Activated CD4-positive, alpha-beta T cell treated with anti-CD3 and anti-CD28 coated beads, Interleukin-2, amount 10 ng/mL, durations not matched to agents 7 days and 5 days (primary cell): ENCODE measurements around the gene LRRC8D. TPM values are rescaled to one million over a fixed set of nuclear protein-coding genes. Genes with fewer than 3 reads are reported as not detected.
A peak's percentile ranks its signal among the peaks of the same experiment; 100 is the strongest.
"Not testable (repeated sequence)": the region's sequence is repeated elsewhere in the genome, so short reads cannot be mapped to it uniquely, and the experiment has no call there.

Experiments
- CTCF ChIA-PET: fragments of 350-600 bp; sonication (Branson Sonifier 250); formaldehyde crosslinking; loops from one replicate; lab custom pipeline; 2021; ENCODE audit warnings: antibody characterized with exemption; lab: Charles Lee
- POLR2A ChIA-PET: fragments of 350-600 bp; sonication (Branson Sonifier 250); formaldehyde crosslinking; loops from one replicate; lab custom pipeline; 2021; ENCODE audit warnings: antibody characterized with exemption; lab: Charles Lee
- DNase-seq: peaks from one replicate; pipeline ENCODE4 v3.0.0-alpha.2; 2020
- H3K27ac Mint-ChIP-seq: one replicate; pipeline ENCODE4 v1.8.0; 2021; ENCODE audit warnings: mild to moderate bottlenecking, moderate library complexity, mixed read lengths
- H3K27me3 Mint-ChIP-seq: one replicate; pipeline ENCODE4 v1.8.0; 2021; ENCODE audit warnings: mixed read lengths
- H3K36me3 Mint-ChIP-seq: one replicate; pipeline ENCODE4 v1.8.0; 2021; ENCODE audit warnings: low read depth, mixed read lengths
- H3K4me1 Mint-ChIP-seq: one replicate; pipeline ENCODE4 v1.8.0; 2021; ENCODE audit warnings: mixed read lengths
- H3K4me3 Mint-ChIP-seq: one replicate; pipeline ENCODE4 v1.8.0; 2021; ENCODE audit warnings: mild to moderate bottlenecking, moderate library complexity, mixed read lengths
- H3K9me3 Mint-ChIP-seq: one replicate; pipeline ENCODE4 v1.8.0; 2021; ENCODE audit warnings: mixed read lengths
- total RNA-seq, 2 experiments: library from RNA; stranded (reverse); gene quantifications; one replicate each; pipeline ENCODE4 v1.2.3, GENCODE V29; 2021

LRRC8D gene
- total RNA-seq: 10 to 100 TPM; 31.8 to 41.0 TPM

- peak within 1 kb of the TSS; percentile 78 for H3K4me3 Mint-ChIP-seq
- ChIA-PET POLR2A (no interaction called here), CTCF (interaction anchor here (1.1 to 1.8 kb wide), 2 partner anchors 11 to 23 kb away, joined by 3 to 9 read pairs; no protein-coding TSS in a partner anchor)
- no peaks in the 10 kb centered on the region for H3K9me3 Mint-ChIP-seq
- H3K27ac Mint-ChIP-seq: peak within 1 kb of the TSS; percentile 83
- peaks cover 34% of the 10 kb centered on the region for H3K4me1 Mint-ChIP-seq
- peaks cover 2% of the 10 kb centered on the region for H3K36me3 Mint-ChIP-seq
- H3K27me3 Mint-ChIP-seq: peaks cover 15% of the 10 kb centered on the region
- DNase-seq: peak; percentile 61
Measured at GRCh38 chr1:89820422-89821321, at the start of gene LRRC8D. Gene LRRC8D (plus strand): TSS chr1:89821032. CDS start chr1:89933069, 112,037 bp downstream.

GRCh38 chr1:89771991-89772560, 48.8 kb upstream of the LRRC8D start:
- Mint-ChIP-seq H3K9me3 (peaks cover 3% of the 10 kb centered on the region), H3K27me3 (no peaks in the 10 kb centered on the region), H3K4me1 (peaks cover 16% of the 10 kb centered on the region), H3K36me3 (peaks cover 4% of the 10 kb centered on the region), H3K4me3 (no peak overlapping the region), H3K27ac (no peak overlapping the region)
- ChIA-PET CTCF (interaction anchor here (0.6 to 1.7 kb wide), 2 partner anchors 9 to 1443 kb away, joined by 3 to 7 read pairs; no protein-coding TSS in a partner anchor), POLR2A (no interaction called here)
- DNase-seq: no peak

- H3K36me3 Mint-ChIP-seq, H3K27ac Mint-ChIP-seq, H3K9me3 Mint-ChIP-seq, DNase-seq, H3K27me3 Mint-ChIP-seq, POLR2A ChIA-PET, H3K4me3 Mint-ChIP-seq, CTCF ChIA-PET: not testable (repeated sequence)
- peaks cover 23% of the 10 kb centered on the region for H3K4me1 Mint-ChIP-seq
Measured at GRCh38 chr1:89776104-89776503, 44.7 kb upstream of the LRRC8D start.

- H3K4me1 Mint-ChIP-seq: peaks cover 35% of the 10 kb centered on the region
- H3K27ac Mint-ChIP-seq, H3K9me3 Mint-ChIP-seq, CTCF ChIA-PET, H3K27me3 Mint-ChIP-seq, H3K4me3 Mint-ChIP-seq, H3K36me3 Mint-ChIP-seq, POLR2A ChIA-PET, DNase-seq: not testable (repeated sequence)
Measured at GRCh38 chr1:89777271-89777670, 43.6 kb upstream of the LRRC8D start.

GRCh38 chr1:89779151-89779940, 41.5 kb upstream of the LRRC8D start:
- Mint-ChIP-seq H3K4me3 (no peak overlapping the region), H3K36me3 (no peaks in the 10 kb centered on the region), H3K4me1 (peaks cover 32% of the 10 kb centered on the region), H3K9me3 (peaks cover 3% of the 10 kb centered on the region), H3K27ac (no peak overlapping the region), H3K27me3 (no peaks in the 10 kb centered on the region)
- no peak for DNase-seq
- ChIA-PET POLR2A (no interaction called here), CTCF (interaction anchor here (1.1 to 1.4 kb wide), 2 partner anchors 13 to 17 kb away, joined by 3 read pairs; no protein-coding TSS in a partner anchor)

GRCh38 chr1:89780721-89781120, 40.1 kb upstream of the LRRC8D start:
- peak; percentile 23 for DNase-seq
- ChIA-PET CTCF (interaction anchor here (0.6 to 1.9 kb wide), 8 partner anchors 14 to 711 kb away, joined by 3 to 8 read pairs (median 3); no protein-coding TSS in a partner anchor), POLR2A (no interaction called here)
- peaks cover 3% of the 10 kb centered on the region for H3K9me3 Mint-ChIP-seq
- no peak overlapping the region for H3K4me3 Mint-ChIP-seq
- no peaks in the 10 kb centered on the region for H3K36me3 Mint-ChIP-seq
- no peak overlapping the region for H3K27ac Mint-ChIP-seq
- H3K4me1 Mint-ChIP-seq: peaks cover 25% of the 10 kb centered on the region
- no peaks in the 10 kb centered on the region for H3K27me3 Mint-ChIP-seq

- DNase-seq: peak; percentile 42
- Mint-ChIP-seq H3K36me3 (no peaks in the 10 kb centered on the region), H3K27me3 (no peaks in the 10 kb centered on the region), H3K27ac (no peak overlapping the region), H3K4me3 (peak overlapping the region; percentile 15), H3K4me1 (peaks cover 20% of the 10 kb centered on the region), H3K9me3 (no peaks in the 10 kb centered on the region)
- CTCF ChIA-PET: interaction anchor here (0.6 to 1.9 kb wide), 8 partner anchors 10 to 712 kb away, joined by 3 to 6 read pairs (median 3); no protein-coding TSS in a partner anchor
- POLR2A ChIA-PET: no interaction called here
Measured at GRCh38 chr1:89781494-89782126, 39.2 kb upstream of the LRRC8D start.

GRCh38 chr1:89786628-89787214, 34.1 kb upstream of the LRRC8D start:
- no peaks in the 10 kb centered on the region for H3K36me3 Mint-ChIP-seq
- H3K27me3 Mint-ChIP-seq: no peaks in the 10 kb centered on the region
- ChIA-PET POLR2A (no interaction called here), CTCF (no interaction called here)
- H3K4me1 Mint-ChIP-seq: peaks cover 8% of the 10 kb centered on the region
- no peaks in the 10 kb centered on the region for H3K9me3 Mint-ChIP-seq
- DNase-seq: no peak
- H3K27ac Mint-ChIP-seq: no peak overlapping the region
- no peak overlapping the region for H3K4me3 Mint-ChIP-seq

GRCh38 chr1:89790592-89790991, 30.2 kb upstream of the LRRC8D start:
- Mint-ChIP-seq H3K4me3 (no peak overlapping the region), H3K36me3 (no peaks in the 10 kb centered on the region), H3K27ac (no peak overlapping the region), H3K4me1 (no peaks in the 10 kb centered on the region), H3K27me3 (no peaks in the 10 kb centered on the region), H3K9me3 (no peaks in the 10 kb centered on the region)
- POLR2A ChIA-PET: no interaction called here
- CTCF ChIA-PET: no interaction called here
- no peak for DNase-seq

GRCh38 chr1:89791064-89791726, 29.6 kb upstream of the LRRC8D start:
- Mint-ChIP-seq H3K27me3 (no peaks in the 10 kb centered on the region), H3K36me3 (no peaks in the 10 kb centered on the region), H3K4me1 (no peaks in the 10 kb centered on the region), H3K4me3 (no peak overlapping the region), H3K27ac (no peak overlapping the region), H3K9me3 (no peaks in the 10 kb centered on the region)
- ChIA-PET CTCF (interaction anchor here (1.3 kb wide), 1 partner anchor 9 kb away, joined by 3 read pairs; no protein-coding TSS in a partner anchor), POLR2A (no interaction called here)
- no peak for DNase-seq

GRCh38 chr1:89794406-89794805, 26.4 kb upstream of the LRRC8D start:
- no peak for DNase-seq
- POLR2A ChIA-PET: no interaction called here
- Mint-ChIP-seq H3K4me1 (peaks cover 10% of the 10 kb centered on the region), H3K36me3 (no peaks in the 10 kb centered on the region), H3K9me3 (peaks cover 5% of the 10 kb centered on the region), H3K27ac (no peak overlapping the region), H3K27me3 (no peaks in the 10 kb centered on the region), H3K4me3 (no peak overlapping the region)
- CTCF ChIA-PET: interaction anchor here (0.6 kb wide), 1 partner anchor 1924 kb away, joined by 3 read pairs; no protein-coding TSS in a partner anchor
